GM23338 (cell line): ENCODE data around the gene ANGPTL3. TPM values are rescaled to one million over a fixed set of nuclear protein-coding genes. Genes with fewer than 3 reads are reported as not detected.

Experiments used
- ATAC-seq: fragments of 200-7000 bp; cut with Tn5 transposase; 3 replicates; pipeline ENCODE4 v1.9.1; 2020
- DNase-seq: peaks from one replicate; pipeline ENCODE4 v3.0.0-alpha.2; 2015; ENCODE audit warnings: low spot score
- H2AFZ ChIP-seq: fragments of 200-600 bp; sonication (generic); 2 replicates; pipeline ENCODE4 v1.8.0; 2016; ENCODE audit warnings: antibody characterized with exemption, mild to moderate bottlenecking, moderate library complexity
- H3F3A ChIP-seq: fragments of 200-600 bp; sonication (generic); replicated peaks from 2 replicates; pipeline ENCODE4 v1.8.0; 2017; ENCODE audit warnings: antibody characterized with exemption, mixed run types, low read depth
- H3K27ac ChIP-seq: fragments of 200-600 bp; sonication (generic); 2 replicates; pipeline ENCODE4 v1.6.1; 2016; ENCODE audit warnings: low read depth
- H3K27me3 ChIP-seq: fragments of 200-600 bp; sonication (generic); 2 replicates; pipeline ENCODE4 v1.8.0; 2016; ENCODE audit warnings: mild to moderate bottlenecking, mixed run types, moderate library complexity; ENCODE audit not compliant: insufficient read depth
- H3K36me3 ChIP-seq: fragments of 200-600 bp; sonication (generic); 2 replicates; pipeline ENCODE4 v1.8.0; 2016; ENCODE audit warnings: mild to moderate bottlenecking; ENCODE audit not compliant: insufficient read depth
- H3K4me1 ChIP-seq: fragments of 200-600 bp; sonication (generic); 2 replicates; pipeline ENCODE4 v1.8.0; 2016; ENCODE audit warnings: mild to moderate bottlenecking, moderate library complexity; ENCODE audit not compliant: insufficient read depth
- H3K4me2 ChIP-seq: fragments of 200-600 bp; sonication (generic); 2 replicates; pipeline ENCODE4 v1.7.1; 2017; ENCODE audit warnings: mixed run types
- H3K4me3 ChIP-seq: fragments of 200-600 bp; sonication (generic); 2 replicates; pipeline ENCODE4 v1.6.1; 2016; ENCODE audit warnings: mixed run types
- H3K79me2 ChIP-seq: fragments of 200-600 bp; sonication (generic); replicated peaks from 2 replicates; pipeline ENCODE4 v1.8.0; 2017; ENCODE audit warnings: mild to moderate bottlenecking; ENCODE audit not compliant: insufficient read depth
- H3K9me2 ChIP-seq: fragments of 200-600 bp; sonication (generic); 2 replicates; pipeline ENCODE4 v1.8.0; 2017; ENCODE audit not compliant: insufficient read depth
- H4K20me1 ChIP-seq: fragments of 200-600 bp; sonication (generic); replicated peaks from 2 replicates; pipeline ENCODE4 v1.8.0; 2017; ENCODE audit warnings: mild to moderate bottlenecking; ENCODE audit not compliant: insufficient read depth
- H3K27ac Mint-ChIP-seq: 2 replicates; pipeline ENCODE4 v1.8.0; 2020; ENCODE audit warnings: inconsistent platforms, mild to moderate bottlenecking, moderate library complexity, mixed read lengths
- H3K27me3 Mint-ChIP-seq: 3 replicates; pipeline ENCODE4 v1.8.0; 2022; ENCODE audit warnings: low read depth, mild to moderate bottlenecking, moderate library complexity, mixed read lengths, inconsistent platforms; ENCODE audit not compliant: insufficient read depth, poor library complexity
- H3K36me3 Mint-ChIP-seq: 3 replicates; pipeline ENCODE4 v1.8.0; 2021; ENCODE audit warnings: low read depth, mild to moderate bottlenecking, inconsistent platforms, moderate library complexity, mixed read lengths
- H3K4me1 Mint-ChIP-seq: 3 replicates; pipeline ENCODE4 v1.8.0; 2020; ENCODE audit warnings: mild to moderate bottlenecking, inconsistent platforms, mixed read lengths
- H3K4me3 Mint-ChIP-seq: 3 replicates; pipeline ENCODE4 v1.8.0; 2021; ENCODE audit warnings: moderate library complexity, mild to moderate bottlenecking, inconsistent platforms, mixed read lengths
- H3K9me3 Mint-ChIP-seq: 3 replicates; pipeline ENCODE4 v1.8.0; 2020; ENCODE audit warnings: moderate library complexity, mild to moderate bottlenecking, inconsistent platforms, mixed read lengths
- NANOG ChIP-seq: IDR thresholded peaks from 2 replicates; pipeline ENCODE4 v1.6.1; 2016; ENCODE audit warnings: antibody characterized with exemption, borderline replicate concordance
- ZNF331 ChIP-seq: fragments of 250-450 bp; sonication (Bioruptor Pico); IDR thresholded peaks from 2 replicates; pipeline ENCODE4 v1.5.0; 2020; ENCODE audit warnings: low read depth, mild to moderate bottlenecking, moderate library complexity
- polyA plus RNA-seq: library from polyadenylated mRNA; unstranded; fragments of >200 nt; fragmentation: Nextera tagmentation; extraction: Ambion mirVana; gene quantifications from 2 replicates; pipeline ENCODE4 v1.2.1, GENCODE V29; 2016
- total RNA-seq: library from RNA; depleted of rRNA; stranded (reverse); fragments of >200 nt; shearing (Covaris generic); gene quantifications from 2 replicates; pipeline ENCODE4 v1.2.3, GENCODE V29; 2014
- TF ChIP-seq, protein P1 (sequence below): IDR thresholded peaks from one replicate; pipeline ENCODE4 v1.6.1; 2018; ENCODE audit warnings: antibody characterized with exemption; ENCODE audit not compliant: unreplicated experiment
- TF ChIP-seq, protein P2 (sequence below): fragments of 250-450 bp; sonication (Bioruptor Pico); IDR thresholded peaks from 2 replicates; pipeline ENCODE4 v1.5.0; 2020; ENCODE audit warnings: mild to moderate bottlenecking, moderate library complexity

ANGPTL3 gene
- total and polyA plus RNA-seq, 2 experiments from 2014 or later = 0.16 TPM; not detected in 1

DNA sequence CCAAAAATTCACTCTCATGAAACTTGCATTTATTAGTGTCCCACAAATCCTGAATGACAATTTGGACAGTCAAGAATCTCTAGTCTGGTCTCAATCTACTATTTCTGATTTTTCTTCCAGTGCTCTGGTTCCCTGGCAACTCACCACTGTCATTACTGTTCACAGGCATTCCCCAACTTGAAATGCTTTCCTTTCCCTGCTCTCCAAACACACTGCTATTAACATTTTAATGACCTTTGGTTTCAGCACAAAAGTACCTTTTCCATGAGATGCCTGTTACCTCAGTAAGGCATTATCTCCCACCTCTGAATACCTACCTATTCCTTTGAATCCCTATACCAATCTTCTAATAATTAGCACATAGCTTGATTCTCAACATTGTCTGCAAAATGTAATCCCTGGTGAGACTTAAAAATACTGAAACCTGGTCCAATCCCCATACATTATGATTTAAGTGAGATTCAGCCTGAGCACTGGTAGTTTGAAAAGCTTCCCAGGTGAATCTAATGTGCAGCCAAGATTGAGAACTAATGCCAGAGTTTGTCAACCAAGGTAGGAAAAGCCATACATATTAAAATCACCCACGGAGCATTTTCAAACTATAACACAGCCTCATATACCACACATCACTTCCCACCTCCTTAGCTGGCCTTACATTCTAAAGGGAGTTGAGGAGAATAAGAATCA is 11.7 kb upstream of the ANGPTL3 start:
- peak; percentile 99 for ATAC-seq
- H3K36me3 Mint-ChIP-seq = no peaks in the 10 kb centered on the region

DNA sequence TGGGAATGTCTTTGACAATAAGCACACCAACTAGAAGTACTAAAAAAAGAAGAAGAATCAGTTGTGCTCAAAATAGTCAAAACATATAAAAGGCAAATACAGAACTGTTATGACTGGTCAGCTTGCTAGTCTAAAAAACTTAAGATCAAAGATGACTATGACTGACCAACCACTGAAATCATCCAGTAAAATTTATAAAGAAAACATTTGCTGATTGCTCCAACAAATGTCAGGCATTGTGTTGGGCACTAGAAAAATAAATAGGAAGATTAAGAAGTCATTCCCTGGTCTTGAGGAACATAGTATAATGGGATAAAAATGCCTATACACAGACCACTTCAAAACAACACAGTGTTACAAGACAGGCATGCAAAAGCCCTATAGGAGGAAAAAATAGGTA is 9.3 kb upstream of the ANGPTL3 start:
- Mint-ChIP-seq H3K4me3 (no peak overlapping the region), H3K27ac (no peak overlapping the region), H3K36me3 (no peaks in the 10 kb centered on the region), H3K27me3 (no peaks in the 10 kb centered on the region), H3K4me1 (peaks cover 25% of the 10 kb centered on the region), H3K9me3 (no peaks in the 10 kb centered on the region)
- ATAC-seq (no peak), DNase-seq (no peak)
- H3K27me3 ChIP-seq = no peaks in the 10 kb centered on the region
- H3K4me1 ChIP-seq = peaks cover 16% of the 10 kb centered on the region
- H3K79me2 ChIP-seq = no peaks in the 10 kb centered on the region
- H3F3A ChIP-seq = no peaks in the 10 kb centered on the region
- no peak overlapping the region for H3K4me3 ChIP-seq
- no peaks in the 10 kb centered on the region for H3K36me3 ChIP-seq
- no peak overlapping the region for H3K4me2 ChIP-seq
- H3K9me2 ChIP-seq = no peaks in the 10 kb centered on the region
- no peak overlapping the region for H3K27ac ChIP-seq
- H4K20me1 ChIP-seq = no peaks in the 10 kb centered on the region
- no peak overlapping the region for H2AFZ ChIP-seq
- no peak for TF ChIP-seq ZNF331 (CRISPR knock-in tag)
- TF ChIP-seq, protein P1, sequence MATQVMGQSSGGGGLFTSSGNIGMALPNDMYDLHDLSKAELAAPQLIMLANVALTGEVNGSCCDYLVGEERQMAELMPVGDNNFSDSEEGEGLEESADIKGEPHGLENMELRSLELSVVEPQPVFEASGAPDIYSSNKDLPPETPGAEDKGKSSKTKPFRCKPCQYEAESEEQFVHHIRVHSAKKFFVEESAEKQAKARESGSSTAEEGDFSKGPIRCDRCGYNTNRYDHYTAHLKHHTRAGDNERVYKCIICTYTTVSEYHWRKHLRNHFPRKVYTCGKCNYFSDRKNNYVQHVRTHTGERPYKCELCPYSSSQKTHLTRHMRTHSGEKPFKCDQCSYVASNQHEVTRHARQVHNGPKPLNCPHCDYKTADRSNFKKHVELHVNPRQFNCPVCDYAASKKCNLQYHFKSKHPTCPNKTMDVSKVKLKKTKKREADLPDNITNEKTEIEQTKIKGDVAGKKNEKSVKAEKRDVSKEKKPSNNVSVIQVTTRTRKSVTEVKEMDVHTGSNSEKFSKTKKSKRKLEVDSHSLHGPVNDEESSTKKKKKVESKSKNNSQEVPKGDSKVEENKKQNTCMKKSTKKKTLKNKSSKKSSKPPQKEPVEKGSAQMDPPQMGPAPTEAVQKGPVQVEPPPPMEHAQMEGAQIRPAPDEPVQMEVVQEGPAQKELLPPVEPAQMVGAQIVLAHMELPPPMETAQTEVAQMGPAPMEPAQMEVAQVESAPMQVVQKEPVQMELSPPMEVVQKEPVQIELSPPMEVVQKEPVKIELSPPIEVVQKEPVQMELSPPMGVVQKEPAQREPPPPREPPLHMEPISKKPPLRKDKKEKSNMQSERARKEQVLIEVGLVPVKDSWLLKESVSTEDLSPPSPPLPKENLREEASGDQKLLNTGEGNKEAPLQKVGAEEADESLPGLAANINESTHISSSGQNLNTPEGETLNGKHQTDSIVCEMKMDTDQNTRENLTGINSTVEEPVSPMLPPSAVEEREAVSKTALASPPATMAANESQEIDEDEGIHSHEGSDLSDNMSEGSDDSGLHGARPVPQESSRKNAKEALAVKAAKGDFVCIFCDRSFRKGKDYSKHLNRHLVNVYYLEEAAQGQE = no peak
- TF ChIP-seq, protein P2, sequence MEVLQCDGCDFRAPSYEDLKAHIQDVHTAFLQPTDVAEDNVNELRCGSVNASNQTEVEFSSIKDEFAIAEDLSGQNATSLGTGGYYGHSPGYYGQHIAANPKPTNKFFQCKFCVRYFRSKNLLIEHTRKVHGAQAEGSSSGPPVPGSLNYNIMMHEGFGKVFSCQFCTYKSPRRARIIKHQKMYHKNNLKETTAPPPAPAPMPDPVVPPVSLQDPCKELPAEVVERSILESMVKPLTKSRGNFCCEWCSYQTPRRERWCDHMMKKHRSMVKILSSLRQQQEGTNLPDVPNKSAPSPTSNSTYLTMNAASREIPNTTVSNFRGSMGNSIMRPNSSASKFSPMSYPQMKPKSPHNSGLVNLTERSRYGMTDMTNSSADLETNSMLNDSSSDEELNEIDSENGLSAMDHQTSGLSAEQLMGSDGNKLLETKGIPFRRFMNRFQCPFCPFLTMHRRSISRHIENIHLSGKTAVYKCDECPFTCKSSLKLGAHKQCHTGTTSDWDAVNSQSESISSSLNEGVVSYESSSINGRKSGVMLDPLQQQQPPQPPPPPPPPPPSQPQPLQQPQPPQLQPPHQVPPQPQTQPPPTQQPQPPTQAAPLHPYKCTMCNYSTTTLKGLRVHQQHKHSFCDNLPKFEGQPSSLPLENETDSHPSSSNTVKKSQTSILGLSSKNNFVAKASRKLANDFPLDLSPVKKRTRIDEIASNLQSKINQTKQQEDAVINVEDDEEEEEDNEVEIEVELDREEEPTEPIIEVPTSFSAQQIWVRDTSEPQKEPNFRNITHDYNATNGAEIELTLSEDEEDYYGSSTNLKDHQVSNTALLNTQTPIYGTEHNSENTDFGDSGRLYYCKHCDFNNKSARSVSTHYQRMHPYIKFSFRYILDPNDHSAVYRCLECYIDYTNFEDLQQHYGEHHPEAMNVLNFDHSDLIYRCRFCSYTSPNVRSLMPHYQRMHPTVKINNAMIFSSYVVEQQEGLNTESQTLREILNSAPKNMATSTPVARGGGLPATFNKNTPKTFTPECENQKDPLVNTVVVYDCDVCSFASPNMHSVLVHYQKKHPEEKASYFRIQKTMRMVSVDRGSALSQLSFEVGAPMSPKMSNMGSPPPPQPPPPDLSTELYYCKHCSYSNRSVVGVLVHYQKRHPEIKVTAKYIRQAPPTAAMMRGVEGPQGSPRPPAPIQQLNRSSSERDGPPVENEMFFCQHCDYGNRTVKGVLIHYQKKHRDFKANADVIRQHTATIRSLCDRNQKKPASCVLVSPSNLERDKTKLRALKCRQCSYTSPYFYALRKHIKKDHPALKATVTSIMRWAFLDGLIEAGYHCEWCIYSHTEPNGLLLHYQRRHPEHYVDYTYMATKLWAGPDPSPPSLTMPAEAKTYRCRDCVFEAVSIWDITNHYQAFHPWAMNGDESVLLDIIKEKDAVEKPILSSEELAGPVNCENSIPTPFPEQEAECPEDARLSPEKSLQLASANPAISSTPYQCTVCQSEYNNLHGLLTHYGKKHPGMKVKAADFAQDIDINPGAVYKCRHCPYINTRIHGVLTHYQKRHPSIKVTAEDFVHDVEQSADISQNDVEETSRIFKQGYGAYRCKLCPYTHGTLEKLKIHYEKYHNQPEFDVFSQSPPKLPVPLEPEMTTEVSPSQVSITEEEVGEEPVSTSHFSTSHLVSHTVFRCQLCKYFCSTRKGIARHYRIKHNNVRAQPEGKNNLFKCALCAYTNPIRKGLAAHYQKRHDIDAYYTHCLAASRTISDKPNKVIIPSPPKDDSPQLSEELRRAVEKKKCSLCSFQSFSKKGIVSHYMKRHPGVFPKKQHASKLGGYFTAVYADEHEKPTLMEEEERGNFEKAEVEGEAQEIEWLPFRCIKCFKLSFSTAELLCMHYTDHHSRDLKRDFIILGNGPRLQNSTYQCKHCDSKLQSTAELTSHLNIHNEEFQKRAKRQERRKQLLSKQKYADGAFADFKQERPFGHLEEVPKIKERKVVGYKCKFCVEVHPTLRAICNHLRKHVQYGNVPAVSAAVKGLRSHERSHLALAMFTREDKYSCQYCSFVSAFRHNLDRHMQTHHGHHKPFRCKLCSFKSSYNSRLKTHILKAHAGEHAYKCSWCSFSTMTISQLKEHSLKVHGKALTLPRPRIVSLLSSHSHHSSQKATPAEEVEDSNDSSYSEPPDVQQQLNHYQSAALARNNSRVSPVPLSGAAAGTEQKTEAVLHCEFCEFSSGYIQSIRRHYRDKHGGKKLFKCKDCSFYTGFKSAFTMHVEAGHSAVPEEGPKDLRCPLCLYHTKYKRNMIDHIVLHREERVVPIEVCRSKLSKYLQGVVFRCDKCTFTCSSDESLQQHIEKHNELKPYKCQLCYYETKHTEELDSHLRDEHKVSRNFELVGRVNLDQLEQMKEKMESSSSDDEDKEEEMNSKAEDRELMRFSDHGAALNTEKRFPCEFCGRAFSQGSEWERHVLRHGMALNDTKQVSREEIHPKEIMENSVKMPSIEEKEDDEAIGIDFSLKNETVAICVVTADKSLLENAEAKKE (CRISPR knock-in tag) = no peak
- TF ChIP-seq NANOG = no peak

More for the DNA sequence above, 11.7 kb upstream of the ANGPTL3 start:
- no peaks in the 10 kb centered on the region for H4K20me1 ChIP-seq
- H3K4me1 ChIP-seq = peaks cover 13% of the 10 kb centered on the region
- Mint-ChIP-seq H3K4me3 (peak overlapping the region; percentile 20; the same call in 2 of the 3 replicates), H3K27me3 (no peaks in the 10 kb centered on the region), H3K4me1 (peaks cover 25% of the 10 kb centered on the region), H3K27ac (peak overlapping the region; percentile 90), H3K9me3 (no peaks in the 10 kb centered on the region)
- H3K27me3 ChIP-seq = no peaks in the 10 kb centered on the region
- H3K27ac ChIP-seq = peak overlapping the region; percentile 67
- TF ChIP-seq, protein P1 = no peak
- peak; percentile 6; the same call in 1 of the 2 replicates for TF ChIP-seq NANOG
- no peaks in the 10 kb centered on the region for H3K9me2 ChIP-seq
- H3K36me3 ChIP-seq = no peaks in the 10 kb centered on the region
- DNase-seq = peak; percentile 67
- no peaks in the 10 kb centered on the region for H3K79me2 ChIP-seq
- no peaks in the 10 kb centered on the region for H3F3A ChIP-seq
- no peak overlapping the region for H3K4me3 ChIP-seq
- peak overlapping the region; percentile 23 for H3K4me2 ChIP-seq
- H2AFZ ChIP-seq = no peak overlapping the region
